ENCODE data around the gene CMTR2. TPM values are rescaled to one million over a fixed set of nuclear protein-coding genes. Genes with fewer than 3 reads are reported as not detected.

The CMTR2 gene
- total RNA-seq, 1 experiment from 2014 or later, result 15.5 TPM

DNA sequence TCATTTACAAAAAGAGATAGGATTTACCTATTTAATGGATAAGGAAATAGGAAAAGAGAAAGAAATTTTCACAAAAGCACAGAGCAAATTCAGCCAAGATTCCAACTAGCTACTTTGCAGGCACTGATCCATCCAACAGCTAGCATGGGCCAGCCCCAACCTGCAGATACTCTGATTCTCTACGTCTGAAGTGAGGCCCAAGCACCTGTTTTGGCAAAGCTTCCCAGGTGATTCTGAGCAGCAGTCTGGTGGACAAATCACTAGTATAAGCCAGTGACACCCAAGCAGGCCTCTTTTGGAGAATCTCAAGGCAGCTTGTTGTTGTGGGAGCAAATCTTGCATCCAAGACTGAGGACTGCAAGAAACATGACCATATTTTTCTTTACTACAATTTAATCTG, 48.4 kb upstream of the CMTR2 start:
- H3K4me3 Mint-ChIP-seq, result no peak overlapping the region

More for the DNA sequence above, 48.4 kb upstream of the CMTR2 start:
- Mint-ChIP-seq H3K27ac (no peak overlapping the region), H3K36me3 (ENCODE audit: insufficient read depth in 1 of 3, low read depth in 3 of 3) (peaks cover 0 to 4% (median 0%) of the 10 kb centered on the region in 3 experiments; a peak in 1 of 7 replicates), H3K9me3 (peaks cover 2 to 3% of the 10 kb centered on the region in 2 experiments; a peak in 3 of 5 replicates), H3K27me3 (ENCODE audit: low read depth) (peaks cover 6% of the 10 kb centered on the region), H3K4me1 (no peaks in the 10 kb centered on the region)
- Histone ChIP-seq H3K4me1 (ENCODE audit: insufficient read depth, low read length) (no peaks in the 10 kb centered on the region), H2BK5ac (ENCODE audit: insufficient read length, low read length) (no peak overlapping the region), H2BK12ac (ENCODE audit: insufficient read length, low read depth, low read length) (no peak overlapping the region), H2BK15ac (ENCODE audit: low read depth, low read length) (no peak overlapping the region), H2AFZ (ENCODE audit: low read length) (no peak overlapping the region), H3K9ac (ENCODE audit: extremely low read depth, insufficient read length, low read length) (no peak overlapping the region), H3K4me2 (ENCODE audit: insufficient read depth, insufficient read length, low read length) (no peak overlapping the region), H3K79me1 (ENCODE audit: insufficient read depth, low read depth, low read length, poor library complexity, severe bottlenecking) (no peaks in the 10 kb centered on the region), H3K56ac (ENCODE audit: insufficient read length, low read depth, low read length) (no peak overlapping the region), H3T11ph (ENCODE audit: low read length) (no peak overlapping the region), H3K9me3 (ENCODE audit: control insufficient read depth, low read depth, low read length) (no peaks in the 10 kb centered on the region), H4K8ac (replicated peaks; ENCODE audit: insufficient read length, low read depth, low read length) (no peak overlapping the region), H4K20me1 (ENCODE audit: control insufficient read depth, insufficient read depth, insufficient read length) (no peaks in the 10 kb centered on the region), H3K27me3 (ENCODE audit: insufficient read depth, low read length) (no peaks in the 10 kb centered on the region), H2BK20ac (ENCODE audit: low read depth, low read length, poor library complexity, severe bottlenecking) (no peak overlapping the region), H3K18ac (ENCODE audit: insufficient read length, low read depth, low read length) (no peak overlapping the region), H3K14ac (ENCODE audit: insufficient read depth, low read length) (no peak overlapping the region), H4K91ac (ENCODE audit: insufficient read length, low read depth, low read length) (no peak overlapping the region), H3K4ac (ENCODE audit: low read depth, low read length) (no peak overlapping the region), H4K5ac (ENCODE audit: insufficient read length, low read depth, low read length) (no peak overlapping the region), H2AK5ac (ENCODE audit: insufficient read length, low read length) (no peak overlapping the region), H3K27ac (ENCODE audit: insufficient read length, low read depth, low read length) (no peak overlapping the region), H3K79me2 (ENCODE audit: insufficient read depth, low read length) (no peaks in the 10 kb centered on the region), H3K23ac (ENCODE audit: insufficient read length, low read depth, low read length) (no peak overlapping the region), H2BK120ac (ENCODE audit: low read depth, low read length, poor library complexity, severe bottlenecking) (no peak overlapping the region), H3K23me2 (ENCODE audit: insufficient read length, low read depth, low read length, poor library complexity, severe bottlenecking) (no peaks in the 10 kb centered on the region)
- WGBS (ENCODE audit: extremely low coverage, insufficient read length, low lambda C conversion rate), result no CpG with 5 or more reads among the region's 1 CpG
- no peak for DNase-seq
- no peak for TF ChIP-seq CTCF (conservative IDR thresholded peaks at IDR 0.05)

All from H9 (cell line).